GM12801 (cell line): ENCODE results near the gene AFF3.

Experiments used
- TF ChIP-seq, protein P1 (sequence below): IDR thresholded peaks from one replicate; pipeline ENCODE4 v1.5.1; 2011; ENCODE audit warnings: control low read depth; ENCODE audit not compliant: insufficient read length; ENCODE audit errors: extremely low read depth

Gene AFF3

DNA sequence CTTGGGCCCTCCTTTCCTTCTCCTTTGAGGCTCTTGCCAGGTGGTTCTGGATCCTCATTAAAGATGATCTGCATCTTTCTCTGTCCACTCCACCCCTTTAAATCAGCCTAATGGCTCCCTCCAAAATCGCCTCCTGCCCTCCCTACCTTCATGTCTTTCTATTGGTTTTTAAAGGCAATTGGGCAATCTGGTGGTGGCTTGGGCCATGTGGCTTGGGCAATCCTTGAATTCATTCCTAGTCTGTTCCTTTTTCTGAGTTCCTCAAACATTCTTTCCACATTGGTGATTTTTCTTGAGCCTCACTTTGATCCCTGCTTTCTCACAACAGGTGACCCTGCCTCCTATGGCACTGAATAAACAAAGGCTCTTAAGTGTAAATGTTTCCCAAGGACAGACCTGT is 386.3 kb downstream of the AFF3 start:
- TF ChIP-seq, protein P1, sequence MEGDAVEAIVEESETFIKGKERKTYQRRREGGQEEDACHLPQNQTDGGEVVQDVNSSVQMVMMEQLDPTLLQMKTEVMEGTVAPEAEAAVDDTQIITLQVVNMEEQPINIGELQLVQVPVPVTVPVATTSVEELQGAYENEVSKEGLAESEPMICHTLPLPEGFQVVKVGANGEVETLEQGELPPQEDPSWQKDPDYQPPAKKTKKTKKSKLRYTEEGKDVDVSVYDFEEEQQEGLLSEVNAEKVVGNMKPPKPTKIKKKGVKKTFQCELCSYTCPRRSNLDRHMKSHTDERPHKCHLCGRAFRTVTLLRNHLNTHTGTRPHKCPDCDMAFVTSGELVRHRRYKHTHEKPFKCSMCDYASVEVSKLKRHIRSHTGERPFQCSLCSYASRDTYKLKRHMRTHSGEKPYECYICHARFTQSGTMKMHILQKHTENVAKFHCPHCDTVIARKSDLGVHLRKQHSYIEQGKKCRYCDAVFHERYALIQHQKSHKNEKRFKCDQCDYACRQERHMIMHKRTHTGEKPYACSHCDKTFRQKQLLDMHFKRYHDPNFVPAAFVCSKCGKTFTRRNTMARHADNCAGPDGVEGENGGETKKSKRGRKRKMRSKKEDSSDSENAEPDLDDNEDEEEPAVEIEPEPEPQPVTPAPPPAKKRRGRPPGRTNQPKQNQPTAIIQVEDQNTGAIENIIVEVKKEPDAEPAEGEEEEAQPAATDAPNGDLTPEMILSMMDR, result no peak

DNA sequence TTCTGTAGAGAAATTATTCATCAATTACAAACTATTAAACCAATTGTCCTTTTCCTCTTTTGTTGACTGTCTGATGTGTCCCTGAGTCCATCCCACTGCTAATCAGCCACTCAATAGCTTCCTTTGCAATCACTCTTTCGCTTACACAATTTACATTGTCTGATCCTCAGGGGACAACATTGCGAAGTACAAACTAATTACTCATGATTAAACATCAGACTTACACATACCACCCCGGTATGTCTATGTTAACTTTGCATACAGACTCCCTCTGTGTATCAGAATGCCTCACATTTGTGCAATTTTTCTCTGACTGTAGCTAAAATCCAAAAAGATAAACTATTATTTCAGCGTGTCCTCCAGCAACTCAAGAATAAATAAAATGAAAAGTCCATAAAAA is 388.2 kb downstream of the AFF3 start:
- TF ChIP-seq, protein P1, result no peak

DNA sequence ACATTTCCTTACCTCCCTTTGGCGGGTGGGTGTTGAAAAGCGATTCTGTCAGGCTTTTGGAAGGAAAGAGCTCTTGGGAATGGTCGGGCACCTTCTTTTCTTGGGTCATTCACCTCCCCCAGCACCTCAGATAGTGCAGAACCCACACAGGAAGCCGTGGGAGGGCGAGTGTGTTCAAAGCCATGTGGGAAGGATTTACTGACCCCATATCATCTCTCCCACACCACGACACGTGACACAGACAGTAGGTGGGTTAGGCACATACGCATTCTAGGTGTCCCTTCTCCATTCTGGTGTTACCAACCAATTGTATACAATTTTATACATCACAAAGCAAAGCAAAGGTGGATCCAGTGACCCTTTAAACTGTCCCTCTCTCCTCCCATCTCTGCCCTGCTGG is 388.9 kb downstream of the AFF3 start:
- TF ChIP-seq, protein P1, result no peak

DNA sequence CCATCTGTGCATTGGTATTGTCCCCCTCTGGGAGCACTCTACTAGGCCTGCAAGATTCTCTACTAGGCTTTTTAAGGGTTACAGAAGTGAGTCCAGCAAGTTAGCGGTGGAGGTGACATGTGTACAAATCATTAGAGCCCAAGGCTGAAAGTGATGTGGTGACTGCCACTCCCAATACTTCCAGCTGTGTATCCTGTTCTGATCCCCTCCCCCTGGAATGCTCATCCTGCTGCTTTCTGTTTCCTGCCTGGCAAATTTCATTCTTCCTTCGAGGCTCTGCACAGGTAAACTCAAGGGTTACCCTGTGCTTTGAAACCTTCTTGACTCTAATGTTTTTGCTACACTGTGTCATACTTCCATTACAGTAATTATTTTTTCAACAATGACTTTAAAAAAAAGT is 394.0 kb downstream of the AFF3 start:
- TF ChIP-seq, protein P1, result no peak

DNA sequence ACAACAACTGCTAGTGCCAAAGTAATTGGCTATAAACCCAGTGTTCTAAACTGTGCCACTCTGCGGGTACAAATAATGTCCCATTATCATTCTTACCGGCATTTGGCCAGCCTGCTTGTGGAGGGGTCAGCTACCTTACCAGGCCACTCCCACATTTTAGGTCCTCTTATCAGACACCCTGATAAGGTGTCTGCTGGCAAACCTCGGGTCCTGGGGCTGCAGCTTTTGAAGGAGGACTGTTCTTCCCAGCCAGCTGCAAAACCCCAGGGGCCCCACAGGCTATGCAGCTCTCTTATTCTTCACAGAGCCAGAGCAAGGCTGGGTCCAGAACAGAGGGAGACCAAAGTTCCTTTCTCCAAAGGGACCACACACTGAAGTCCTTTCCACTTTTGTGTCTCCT is 394.5 kb downstream of the AFF3 start:
- TF ChIP-seq, protein P1, result no peak

DNA sequence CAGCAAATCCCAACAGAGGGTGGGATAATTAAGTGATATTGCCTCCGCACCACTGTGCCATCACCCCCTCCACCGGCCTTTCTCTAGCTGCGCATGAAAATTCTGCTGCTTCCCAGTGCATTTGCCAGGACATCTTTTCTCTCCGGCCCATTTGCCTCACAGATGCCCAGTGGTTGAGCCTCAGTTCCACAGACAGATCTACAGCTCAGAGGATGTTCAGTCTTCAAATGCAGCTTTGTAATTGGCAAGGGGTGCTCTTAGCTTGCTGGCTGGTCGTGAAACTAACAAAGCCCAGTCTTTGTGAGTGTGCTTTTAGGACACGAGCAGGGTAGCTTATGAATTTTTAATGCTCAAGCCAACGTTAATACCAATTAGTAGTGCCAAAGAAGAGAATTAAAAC is 399.2 kb downstream of the AFF3 start:
- TF ChIP-seq, protein P1, result no peak

DNA sequence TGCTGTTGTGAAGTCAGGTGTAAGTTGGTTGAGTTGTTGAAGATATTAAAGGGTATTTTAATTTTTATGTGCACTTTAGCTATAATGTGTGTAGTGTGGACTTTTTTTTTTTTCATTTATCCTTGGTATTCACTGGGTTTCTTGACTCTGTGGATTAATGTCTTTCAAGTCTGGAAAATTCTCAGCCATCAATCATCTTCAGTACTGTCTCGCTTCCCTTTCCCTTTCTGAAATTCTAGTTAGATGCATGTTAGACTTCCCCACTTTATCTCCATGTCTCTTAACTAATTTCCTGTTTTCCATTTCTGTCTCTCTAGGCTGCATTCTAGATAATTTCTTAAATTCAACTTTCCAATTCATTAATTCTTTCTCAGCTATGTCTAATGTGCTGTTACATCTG is 404.9 kb downstream of the AFF3 start:
- TF ChIP-seq, protein P1, result no peak

DNA sequence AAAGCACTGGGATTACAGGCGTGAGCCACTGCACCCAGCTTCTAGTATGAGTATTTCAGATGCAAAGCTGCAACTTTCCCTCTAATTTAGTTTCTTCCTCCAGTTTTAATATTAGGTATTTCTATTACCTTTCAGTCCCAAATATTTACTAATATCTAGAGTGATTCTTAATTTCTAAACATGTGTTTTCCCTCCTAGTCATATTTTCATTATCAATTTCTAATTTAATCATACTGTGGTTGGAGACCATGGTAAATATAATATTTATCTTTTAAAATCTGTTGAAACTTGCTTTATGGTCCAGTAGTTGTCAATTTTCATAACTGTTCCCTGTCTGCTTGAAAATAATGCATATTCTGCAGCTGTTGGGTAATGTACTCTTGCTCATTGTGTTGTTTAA is 406.6 kb downstream of the AFF3 start:
- TF ChIP-seq, protein P1, result no peak
